ENCODE measurements around the gene LYRM7. TPM values are rescaled to one million over a fixed set of nuclear protein-coding genes. Genes with fewer than 3 reads are reported as not detected.
A peak's percentile ranks its signal among the peaks of the same experiment; 100 is the strongest.

The LYRM7 gene
- polyA plus RNA-seq, 1 experiment: 4.3 TPM

DNA sequence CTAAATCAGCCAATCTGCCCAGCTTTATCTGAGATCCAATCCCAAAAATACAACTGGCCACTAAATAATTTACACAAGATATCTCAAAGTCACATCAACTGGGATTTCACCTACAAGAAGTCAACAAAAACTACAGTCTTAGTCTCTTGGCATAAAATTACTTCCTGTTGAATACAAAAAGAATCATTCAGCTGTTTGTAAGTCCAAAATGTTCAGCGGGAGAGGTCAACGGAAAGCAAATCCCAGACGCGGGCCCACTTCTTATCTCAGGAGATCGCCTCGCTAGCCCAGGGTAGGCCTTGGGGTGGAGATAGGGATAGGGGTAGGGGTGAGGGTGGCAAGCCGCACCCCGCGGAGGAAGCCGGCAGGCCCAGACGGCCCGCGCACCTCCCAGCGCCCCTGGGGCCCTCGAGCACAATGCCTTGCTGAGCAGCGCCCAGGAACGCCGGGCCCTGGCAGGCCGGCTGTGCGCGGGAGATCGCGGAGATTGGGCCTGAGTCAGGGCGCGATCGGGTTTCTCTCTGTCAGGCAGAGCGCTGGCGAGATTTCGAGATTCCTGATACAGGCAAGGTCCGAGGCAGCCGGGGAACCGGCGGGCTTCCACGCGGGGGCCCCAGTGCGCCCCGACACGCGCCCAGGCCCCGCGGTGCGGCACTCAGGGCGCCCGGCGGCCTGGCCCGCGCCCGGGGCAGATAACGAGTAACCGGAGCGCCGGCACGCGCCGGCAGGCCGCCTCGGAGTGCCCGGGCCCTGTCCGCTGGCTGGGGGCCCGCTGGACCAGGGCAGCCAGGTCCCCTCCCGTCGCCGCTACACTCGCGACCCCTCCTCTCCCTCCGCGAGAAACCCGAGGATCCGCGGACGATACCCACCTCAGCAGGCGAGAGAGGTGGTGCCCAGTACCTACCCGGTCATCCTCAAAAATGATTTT lies 6.3 kb upstream of the LYRM7 start:
- Histone ChIP-seq H3K27ac (ENCODE audit: low read depth, low read length) (peak overlapping the region; percentile 92), H3K9me3 (ENCODE audit: control insufficient read depth, insufficient read depth, low read length) (no peaks in the 10 kb centered on the region; the same call in 1 of the 2 replicates), H3K27me3 (ENCODE audit: control insufficient read depth, insufficient read depth, low read length) (no peaks in the 10 kb centered on the region), H3K4me3 (ENCODE audit: low read depth, low read length) (peak overlapping the region; percentile 91)
- TF ChIP-seq, protein P1, sequence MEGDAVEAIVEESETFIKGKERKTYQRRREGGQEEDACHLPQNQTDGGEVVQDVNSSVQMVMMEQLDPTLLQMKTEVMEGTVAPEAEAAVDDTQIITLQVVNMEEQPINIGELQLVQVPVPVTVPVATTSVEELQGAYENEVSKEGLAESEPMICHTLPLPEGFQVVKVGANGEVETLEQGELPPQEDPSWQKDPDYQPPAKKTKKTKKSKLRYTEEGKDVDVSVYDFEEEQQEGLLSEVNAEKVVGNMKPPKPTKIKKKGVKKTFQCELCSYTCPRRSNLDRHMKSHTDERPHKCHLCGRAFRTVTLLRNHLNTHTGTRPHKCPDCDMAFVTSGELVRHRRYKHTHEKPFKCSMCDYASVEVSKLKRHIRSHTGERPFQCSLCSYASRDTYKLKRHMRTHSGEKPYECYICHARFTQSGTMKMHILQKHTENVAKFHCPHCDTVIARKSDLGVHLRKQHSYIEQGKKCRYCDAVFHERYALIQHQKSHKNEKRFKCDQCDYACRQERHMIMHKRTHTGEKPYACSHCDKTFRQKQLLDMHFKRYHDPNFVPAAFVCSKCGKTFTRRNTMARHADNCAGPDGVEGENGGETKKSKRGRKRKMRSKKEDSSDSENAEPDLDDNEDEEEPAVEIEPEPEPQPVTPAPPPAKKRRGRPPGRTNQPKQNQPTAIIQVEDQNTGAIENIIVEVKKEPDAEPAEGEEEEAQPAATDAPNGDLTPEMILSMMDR (IDR thresholded peaks at IDR 0.05; ENCODE audit: low read depth, low read length): no peak
- peak; percentile 59 for DNase-seq (ENCODE audit: low read depth, low spot score)
- ChIA-PET CTCF (interaction anchor here (0.5 to 1.5 kb wide), 5 partner anchors 101 to 351 kb away, joined by 3 to 6 read pairs (median 4); no protein-coding TSS in a partner anchor), POLR2A (interaction anchor here (0.6 to 2.0 kb wide), 4 partner anchors 99 to 128 kb away, joined by 4 to 7 read pairs (median 4); partner anchors contain the start of gene CDC42SE2)

DNA sequence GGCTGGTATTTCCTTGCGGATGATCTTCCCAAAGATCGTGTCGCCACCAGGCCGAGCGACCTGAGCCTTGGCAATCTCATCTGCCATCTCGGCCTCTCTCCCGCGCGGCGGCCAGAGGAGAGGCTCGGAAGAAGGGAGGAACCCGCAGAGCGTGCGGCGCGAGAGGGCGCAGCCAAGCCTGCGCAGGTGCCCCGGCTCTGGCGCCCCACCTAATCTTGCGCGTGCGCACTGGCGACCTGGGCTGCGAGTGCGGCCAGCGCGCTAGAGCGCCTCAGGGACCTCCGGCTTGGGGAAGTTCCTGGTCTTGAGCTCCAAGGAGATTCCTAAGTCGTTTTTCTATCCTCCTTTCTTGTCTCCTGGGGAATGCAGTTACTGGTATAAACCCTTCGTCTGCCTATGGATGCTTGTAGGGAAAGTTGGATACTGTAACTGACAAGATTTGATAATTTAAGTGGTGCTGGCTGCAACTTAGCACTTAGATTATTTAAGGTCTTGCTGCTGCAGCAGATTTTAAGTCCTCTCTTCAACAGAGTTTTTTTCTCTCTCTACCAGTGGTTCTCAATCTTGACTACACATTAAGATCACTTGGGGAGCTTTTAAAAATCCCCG lies 5.5 kb upstream of the LYRM7 start, which contains the start of gene HINT1:
Gene HINT1 (minus strand): TSS at position 138 of the 609 bp plus-strand sequence. CDS start 51 bp downstream, at position 87.
- peak within 1 kb of the TSS; percentile 92 for H3K27ac ChIP-seq (ENCODE audit: low read depth, low read length)
- H3K4me3 ChIP-seq (ENCODE audit: low read depth, low read length): peak within 1 kb of the TSS; percentile 91
- peak; percentile 74 for DNase-seq (ENCODE audit: low read depth, low spot score)
- POLR2A ChIA-PET: interaction anchor here (0.6 to 1.0 kb wide), 4 partner anchors 98 to 373 kb away, joined by 3 to 4 read pairs (median 4); partner anchors contain the start of gene CDC42SE2
- TF ChIP-seq, protein P1 (IDR thresholded peaks at IDR 0.05; ENCODE audit: low read depth, low read length): 0 out of 2 replicates have a peak, but pooled peaks have one; percentile 13
- CTCF ChIA-PET: interaction anchor here (0.6 to 1.0 kb wide), 7 partner anchors 9 to 264 kb away, joined by 3 to 4 read pairs (median 3); no protein-coding TSS in a partner anchor
- no peaks in the 10 kb centered on the region; the same call in 1 of the 2 replicates for H3K9me3 ChIP-seq (ENCODE audit: control insufficient read depth, insufficient read depth, low read length)
- no peaks in the 10 kb centered on the region for H3K27me3 ChIP-seq (ENCODE audit: control insufficient read depth, insufficient read depth, low read length)

DNA sequence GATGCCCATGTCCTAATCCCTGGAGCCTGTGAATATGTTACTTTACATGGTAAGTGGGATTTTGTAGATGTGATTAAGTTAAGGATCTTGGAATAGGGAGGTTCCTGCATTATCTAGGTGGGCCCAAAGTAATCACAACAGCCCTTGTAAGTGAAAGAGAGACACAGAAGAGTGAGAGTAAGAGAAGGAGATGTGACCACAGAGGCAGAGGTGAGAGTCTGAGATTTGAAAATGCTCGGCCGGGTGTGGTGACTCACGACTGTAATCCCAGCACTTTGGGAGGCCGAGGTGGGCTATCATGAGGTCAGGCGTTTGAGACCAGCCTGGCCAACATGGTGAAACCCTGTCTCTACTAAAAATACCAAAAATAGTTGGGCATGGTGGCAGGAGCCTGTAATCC lies 3.1 kb upstream of the LYRM7 start:
- Histone ChIP-seq H3K4me3 (ENCODE audit: low read depth, low read length) (no peak overlapping the region), H3K27me3 (ENCODE audit: control insufficient read depth, insufficient read depth, low read length) (no peaks in the 10 kb centered on the region), H3K27ac (ENCODE audit: low read depth, low read length) (no peak overlapping the region), H3K9me3 (ENCODE audit: control insufficient read depth, insufficient read depth, low read length) (no peaks in the 10 kb centered on the region; the same call in 1 of the 2 replicates)
- TF ChIP-seq, protein P1 (IDR thresholded peaks at IDR 0.05; ENCODE audit: low read depth, low read length): no peak
- POLR2A ChIA-PET: interaction anchor here (0.7 kb wide), 1 partner anchor 15 kb away, joined by 7 read pairs; no protein-coding TSS in a partner anchor
- CTCF ChIA-PET: no interaction called here
- DNase-seq (ENCODE audit: low read depth, low spot score): no peak

DNA sequence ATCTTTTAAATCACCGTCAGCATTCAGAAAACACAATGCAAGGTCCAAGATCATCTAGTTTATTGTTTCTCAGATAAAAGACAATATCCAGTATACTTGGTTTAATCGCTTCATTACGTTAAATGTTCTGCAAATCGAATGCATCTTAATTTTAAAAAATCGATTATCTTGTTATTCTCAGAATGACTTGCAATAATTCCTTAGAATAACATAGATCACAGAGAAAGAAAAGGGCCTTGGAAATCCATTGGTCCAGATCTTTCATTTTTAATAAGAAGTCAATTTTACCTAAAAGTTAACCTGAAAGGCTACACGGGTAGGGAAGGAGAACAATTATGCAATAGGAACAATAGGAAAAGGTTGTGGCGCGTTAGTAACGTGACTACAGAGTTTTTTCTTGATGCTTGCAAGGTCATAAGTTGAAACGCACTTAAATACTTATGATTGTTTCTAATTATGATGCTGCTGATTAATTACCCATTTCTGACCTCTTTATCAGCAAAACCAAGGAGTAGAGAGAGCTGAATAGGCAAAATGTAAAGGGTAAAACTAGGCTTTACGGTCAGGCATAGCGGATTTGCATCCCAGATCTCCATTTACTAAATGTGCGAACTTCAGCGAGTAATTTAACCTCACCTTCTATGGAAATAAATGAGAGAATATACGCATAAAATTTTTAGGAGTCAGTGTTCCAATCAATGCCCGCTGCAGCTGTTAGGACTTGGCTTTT lies 769 bp upstream of the LYRM7 start:
- DNase-seq (ENCODE audit: low read depth, low spot score): no peak
- Histone ChIP-seq H3K9me3 (ENCODE audit: control insufficient read depth, insufficient read depth, low read length) (no peaks in the 10 kb centered on the region), H3K27ac (ENCODE audit: low read depth, low read length) (no peak overlapping the region), H3K4me3 (ENCODE audit: low read depth, low read length) (peak overlapping the region; percentile 69), H3K27me3 (ENCODE audit: control insufficient read depth, insufficient read depth, low read length) (no peaks in the 10 kb centered on the region)
- ChIA-PET POLR2A (no interaction called here), CTCF (no interaction called here)
- TF ChIP-seq, protein P1 (IDR thresholded peaks at IDR 0.05; ENCODE audit: low read depth, low read length): no peak
